HepG2 (cell line): ENCODE results near the gene TSPAN5. TPM values are rescaled to one million over a fixed set of nuclear protein-coding genes. Genes with fewer than 3 reads are reported as not detected.

Experiments
- ATAC-seq: fragments of 200-7000 bp; cut with Tn5 transposase; 3 replicates; pipeline ENCODE4 v1.9.1; 2020; ENCODE audit warnings: mild to moderate bottlenecking, moderate library complexity
- BruUV-seq: library from RNA; stranded (reverse); fragments of 400-500 nt; replicated peaks from 2 replicates; lab custom pipeline; 2021; lab: Mats Ljungman, UMichigan
- CTCF ChIA-PET: fragments of 300-600 bp; formaldehyde crosslinking; extraction: SDS; loops from one replicate; lab custom pipeline; 2021; ENCODE audit warnings: low total read pairs, inconsistent platforms, low intra/inter-chr PET ratio; lab: Yijun Ruan, JAX
- POLR2A ChIA-PET: fragments of 350-600 bp; sonication (Branson Sonifier 250); formaldehyde crosslinking; loops from one replicate; lab custom pipeline; 2020; ENCODE audit warnings: antibody characterized with exemption, inconsistent platforms; lab: Yijun Ruan, JAX
- DNase-seq: peaks from one replicate; pipeline ENCODE4 v3.0.0-alpha.2; 2015; ENCODE audit warnings: low spot score
- FAIRE-seq: peaks from 3 replicates; lab custom pipeline; 2011; peaks lifted over from hg19 to GRCh38; lab: Jason Lieb, UNC
- H2AFZ ChIP-seq: one replicate; pipeline ENCODE4 v1.6.1; 2011; ENCODE audit warnings: low read length, inconsistent platforms
- H3K27ac ChIP-seq: fragments of 300-600 bp; 3 replicates; pipeline ENCODE4 v1.8.0; 2011; ENCODE audit warnings: mixed run types, mild to moderate bottlenecking, mixed read lengths, low read length, inconsistent platforms; ENCODE audit not compliant: insufficient read depth; ENCODE audit errors: extremely low read length
- H3K27me3 ChIP-seq, 2 experiments: fragments of 200-600 bp in 1 of 2; 2 replicates in 1 of 2; 3 replicates in 1 of 2; pipeline versions ENCODE4 v1.6.0 to v1.8.0; 2011; ENCODE audit warnings: low read length in 2 of 2, mild to moderate bottlenecking in 2 of 2, moderate library complexity in 2 of 2, inconsistent platforms in 1 of 2; ENCODE audit not compliant: insufficient read depth in 2 of 2, control insufficient read depth in 1 of 2
- H3K36me3 ChIP-seq, 2 experiments: fragments of 200-600 bp in 1 of 2; replicated peaks in 1 of 2; 2 replicates in 1 of 2; 3 replicates in 1 of 2; pipeline versions ENCODE4 v1.5.1 to v1.8.0; 2011; ENCODE audit warnings: low read length in 2 of 2, inconsistent platforms in 1 of 2; ENCODE audit not compliant: insufficient read depth in 2 of 2, control insufficient read depth in 1 of 2
- H3K4me1 ChIP-seq: 2 replicates; pipeline ENCODE4 v1.5.1; 2012; ENCODE audit warnings: low read length, inconsistent platforms; ENCODE audit not compliant: insufficient read depth
- H3K4me2 ChIP-seq: 2 replicates; pipeline ENCODE4 v1.6.0; 2011; ENCODE audit warnings: low read depth, low read length, inconsistent platforms
- H3K4me3 ChIP-seq, 3 experiments: fragments of 200-600 bp in 1 of 3; sonication (generic), shearing (Covaris generic) in 1 of 3; replicated peaks in 1 of 3; 2 replicates each; pipeline ENCODE4 v1.5.1; 2011 to 2016; ENCODE audit warnings: low read length in 3 of 3, inconsistent platforms in 2 of 3, low read depth in 2 of 3, mild to moderate bottlenecking in 2 of 3, control low read depth in 1 of 3, mixed read lengths in 1 of 3; ENCODE audit not compliant: insufficient read depth in 1 of 3
- H3K79me2 ChIP-seq: one replicate; pipeline ENCODE4 v1.6.1; 2011; ENCODE audit warnings: low read length, inconsistent platforms; ENCODE audit not compliant: insufficient read depth
- H3K9ac ChIP-seq: 2 replicates; pipeline ENCODE4 v1.6.0; 2011; ENCODE audit warnings: mild to moderate bottlenecking, low read depth, low read length, inconsistent platforms; ENCODE audit not compliant: insufficient read depth
- H3K9me3 ChIP-seq: 2 replicates; pipeline ENCODE4 v1.5.1; 2012; ENCODE audit warnings: mild to moderate bottlenecking, low read length
- H4K20me1 ChIP-seq: 2 replicates; pipeline ENCODE4 v1.6.0; 2011; ENCODE audit warnings: inconsistent platforms, mild to moderate bottlenecking, low read length, moderate library complexity; ENCODE audit not compliant: insufficient read depth
- CENPBD1 ChIP-seq: sonication (generic); formaldehyde crosslinking; IDR thresholded peaks from 2 replicates; pipeline ENCODE4 v1.8.0; 2022; ENCODE audit warnings: missing genetic modification reagents, low read depth, mild to moderate bottlenecking, borderline replicate concordance
- NFIC ChIP-seq: IDR thresholded peaks from 2 replicates; pipeline ENCODE4 v1.6.1; 2012; ENCODE audit warnings: mild to moderate bottlenecking, low read length, inconsistent platforms
- NR2F1 ChIP-seq, 2 experiments: fragments of 450-650 bp in 1 of 2; formaldehyde crosslinking in 1 of 2; IDR thresholded peaks; 2 replicates each; pipeline versions ENCODE4 v1.5.0 to v1.6.1; 2016 to 2020; ENCODE audit warnings: mild to moderate bottlenecking in 1 of 2, missing compliant biosample characterization in 1 of 2, missing genetic modification reagents in 1 of 2, moderate library complexity in 1 of 2
- PBX2 ChIP-seq: IDR thresholded peaks from 2 replicates; pipeline ENCODE4 v1.6.1; 2016; ENCODE audit warnings: control low read depth
- SMYD3 ChIP-seq: sonication (generic); formaldehyde crosslinking; IDR thresholded peaks from 2 replicates; pipeline ENCODE4 v1.8.1; 2023; ENCODE audit warnings: mild to moderate bottlenecking, missing genetic modification reagents
- TEAD3 ChIP-seq: optimal IDR thresholded peaks from 2 replicates; pipeline ENCODE3; 2016; ENCODE audit warnings: borderline replicate concordance
- ZBTB10 ChIP-seq: sonication (generic); formaldehyde crosslinking; IDR thresholded peaks from 2 replicates; pipeline ENCODE4 v1.4.0; 2020; ENCODE audit warnings: missing genetic modification reagents, borderline replicate concordance
- ZFP91 ChIP-seq: sonication (generic); formaldehyde crosslinking; IDR thresholded peaks from 2 replicates; pipeline ENCODE4 v1.9.0; 2022; ENCODE audit warnings: missing genetic modification reagents, mild to moderate bottlenecking, borderline replicate concordance
- ZNF605 ChIP-seq: sonication (generic); formaldehyde crosslinking; IDR thresholded peaks from 2 replicates; pipeline ENCODE4 v1.8.0; 2022; ENCODE audit warnings: mild to moderate bottlenecking, missing genetic modification reagents
- WGBS: methylation state at CpG from one replicate; pipeline ENCODE4 v1.1.6; 2017; ENCODE audit warnings: low lambda C conversion rate; 5-methylcytosine and 5-hydroxymethylcytosine counted together
- in situ Hi-C: cut with HindIII; loops from 2 replicates; pipeline ENCODE4 v1.10.0; 2017; ENCODE audit warnings: low pct_unique_long_range_greater_than_20kb; ENCODE audit not compliant: extremely low pct_ligation_motif_present
- intact Hi-C: fragments of 100-400 bp; cut with micrococcal nuclease; formaldehyde crosslinking; loops from one replicate; pipeline ENCODE4 v1.10.0; 2022; ENCODE audit not compliant: unreplicated experiment
- polyA plus RNA-seq, 8 experiments: library from polyadenylated mRNA; depleted of rRNA in 3 of 8; stranded (reverse) in 7 of 8; unstranded in 1 of 8; fragments of >200 nt; fragmentation: Illumina TruSeq in 4 of 8; extraction: Trizol in 4 of 8; gene quantifications; 2 replicates each; pipeline versions ENCODE4 v1.2.1 to v1.2.3, GENCODE V29; 2011 to 2016; ENCODE audit warnings: low read depth in 4 of 8, missing spikeins in 1 of 8, mixed read lengths in 1 of 8; ENCODE audit not compliant: insufficient read depth in 1 of 8
- total RNA-seq, 5 experiments: library from RNA; depleted of rRNA; stranded (reverse); fragments of >200 nt; fragmentation: Illumina TruSeq; extraction: Trizol; gene quantifications; 2 replicates each; pipeline ENCODE4 v1.2.3, GENCODE V29; 2016; ENCODE audit warnings: low read depth in 1 of 5

Gene TSPAN5
- total and polyA plus RNA-seq, 2 of the 13 experiments (the other 11 are each of a cell fraction or from before 2014, with no cell fraction given): 0.20 to 0.53 TPM

GRCh38 chr4:98506462-98507132 lies 151.8 kb downstream of the TSPAN5 start:
- H3K27me3 ChIP-seq: peaks cover 0 to 4% of the 10 kb centered on the region in 2 experiments; a peak in 1 of 5 replicates
- H2AFZ ChIP-seq: no peak overlapping the region
- BruUV-seq: no TSS peak
- H3K9me3 ChIP-seq: no peaks in the 10 kb centered on the region
- H3K4me3 ChIP-seq: no peak overlapping the region
- TF ChIP-seq SMYD3: no peak
- TF ChIP-seq CENPBD1: no peak
- no peak for TF ChIP-seq TEAD3 (CRISPR knock-in tag)
- H3K4me1 ChIP-seq: no peaks in the 10 kb centered on the region
- ATAC-seq (peak; percentile 28; the same call in 1 of the 3 replicates), FAIRE-seq (no peak), DNase-seq (no peak)
- POLR2A ChIA-PET: no interaction called here
- no peak overlapping the region for H3K9ac ChIP-seq
- intact Hi-C loops: no loop called here
- no peaks in the 10 kb centered on the region for H3K36me3 ChIP-seq
- H4K20me1 ChIP-seq: no peaks in the 10 kb centered on the region
- CTCF ChIA-PET: no interaction called here
- no peak overlapping the region for H3K27ac ChIP-seq
- WGBS: 5% methylated on average over 5 of the region's 5 CpGs
- H3K4me2 ChIP-seq: no peak overlapping the region
- in situ Hi-C loops: no loop called here
- no peaks in the 10 kb centered on the region for H3K79me2 ChIP-seq

GRCh38 chr4:98505992-98506391 lies 152.4 kb downstream of the TSPAN5 start:
- Histone ChIP-seq H3K27me3 (peaks cover 0 to 4% of the 10 kb centered on the region in 2 experiments; a peak in 1 of 5 replicates), H3K4me1 (no peaks in the 10 kb centered on the region), H3K79me2 (no peaks in the 10 kb centered on the region), H3K4me2 (no peak overlapping the region), H3K36me3 (no peaks in the 10 kb centered on the region), H3K27ac (no peak overlapping the region), H3K4me3 (no peak overlapping the region), H3K9ac (no peak overlapping the region), H2AFZ (no peak overlapping the region), H3K9me3 (no peaks in the 10 kb centered on the region), H4K20me1 (no peaks in the 10 kb centered on the region)
- ATAC-seq: no peak
- CTCF ChIA-PET: no interaction called here
- POLR2A ChIA-PET: no interaction called here
- in situ Hi-C loops: no loop called here
- no peak for DNase-seq
- 33% methylated on average over 1 of the region's 1 CpG for WGBS
- no TSS peak for BruUV-seq
- FAIRE-seq: no peak
- intact Hi-C loops: no loop called here
- no peak for TF ChIP-seq ZNF605 (CRISPR knock-in tag)
- no peak for TF ChIP-seq NFIC
- no peak for TF ChIP-seq ZBTB10 (CRISPR knock-in tag)
- TF ChIP-seq NR2F1 (CRISPR knock-in tag; IDR thresholded peaks at IDR 0.05): no peak
- TF ChIP-seq PBX2 (CRISPR knock-in tag): no peak
- TF ChIP-seq ZFP91: no peak
